ENCODE measurements around the gene TMEM19.

- no peak for TF ChIP-seq EZH2phosphoT487 (IDR thresholded peaks at IDR 0.05; ENCODE audit: unreplicated experiment)
- TF ChIP-seq CTCF (conservative IDR thresholded peaks at IDR 0.05; ENCODE audit: low read depth in 2 of 2) = peak; percentile 89 to 91
Observed at GRCh38 chr12:71746974-71747611, 61.2 kb downstream of the TMEM19 start.
